Measurements from ENCODE around the gene RPTOR.

DNA sequence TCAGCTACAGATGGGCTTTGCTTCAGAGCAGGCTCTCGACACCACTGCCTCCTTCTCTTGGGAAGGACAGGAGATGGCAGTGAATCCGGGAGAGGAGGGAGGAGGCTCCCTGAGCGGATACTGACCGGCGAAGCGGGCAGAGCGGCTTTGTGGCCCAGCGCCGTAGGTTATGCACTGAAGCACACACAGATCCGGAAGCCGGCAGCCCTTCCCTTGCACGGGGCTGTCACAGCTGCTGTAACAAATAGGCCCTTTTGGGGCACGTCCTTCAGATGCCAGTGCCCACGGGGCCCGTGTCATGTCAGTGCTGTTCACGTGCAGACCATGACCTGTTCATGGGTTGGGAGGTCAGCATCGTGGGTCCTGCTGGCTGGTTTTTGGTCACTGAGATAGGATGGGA lies 302.3 kb downstream of the RPTOR start:
- no peak for TF ChIP-seq TOX (CRISPR knock-in tag; IDR thresholded peaks at IDR 0.05; ENCODE audit: borderline replicate concordance)
- TF ChIP-seq GLIS3 (CRISPR knock-in tag; IDR thresholded peaks at IDR 0.05), result no peak
- TF ChIP-seq, protein P1, sequence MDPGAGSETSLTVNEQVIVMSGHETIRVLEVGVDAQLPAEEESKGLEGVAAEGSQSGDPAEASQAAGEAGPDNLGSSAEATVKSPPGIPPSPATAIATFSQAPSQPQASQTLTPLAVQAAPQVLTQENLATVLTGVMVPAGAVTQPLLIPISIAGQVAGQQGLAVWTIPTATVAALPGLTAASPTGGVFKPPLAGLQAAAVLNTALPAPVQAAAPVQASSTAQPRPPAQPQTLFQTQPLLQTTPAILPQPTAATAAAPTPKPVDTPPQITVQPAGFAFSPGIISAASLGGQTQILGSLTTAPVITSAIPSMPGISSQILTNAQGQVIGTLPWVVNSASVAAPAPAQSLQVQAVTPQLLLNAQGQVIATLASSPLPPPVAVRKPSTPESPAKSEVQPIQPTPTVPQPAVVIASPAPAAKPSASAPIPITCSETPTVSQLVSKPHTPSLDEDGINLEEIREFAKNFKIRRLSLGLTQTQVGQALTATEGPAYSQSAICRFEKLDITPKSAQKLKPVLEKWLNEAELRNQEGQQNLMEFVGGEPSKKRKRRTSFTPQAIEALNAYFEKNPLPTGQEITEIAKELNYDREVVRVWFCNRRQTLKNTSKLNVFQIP (CRISPR knock-in tag; IDR thresholded peaks at IDR 0.05; ENCODE audit: borderline replicate concordance, low read depth), result no peak
- no peak for TF ChIP-seq SNAI2 (CRISPR knock-in tag; IDR thresholded peaks at IDR 0.05)
- TF ChIP-seq, protein P2, sequence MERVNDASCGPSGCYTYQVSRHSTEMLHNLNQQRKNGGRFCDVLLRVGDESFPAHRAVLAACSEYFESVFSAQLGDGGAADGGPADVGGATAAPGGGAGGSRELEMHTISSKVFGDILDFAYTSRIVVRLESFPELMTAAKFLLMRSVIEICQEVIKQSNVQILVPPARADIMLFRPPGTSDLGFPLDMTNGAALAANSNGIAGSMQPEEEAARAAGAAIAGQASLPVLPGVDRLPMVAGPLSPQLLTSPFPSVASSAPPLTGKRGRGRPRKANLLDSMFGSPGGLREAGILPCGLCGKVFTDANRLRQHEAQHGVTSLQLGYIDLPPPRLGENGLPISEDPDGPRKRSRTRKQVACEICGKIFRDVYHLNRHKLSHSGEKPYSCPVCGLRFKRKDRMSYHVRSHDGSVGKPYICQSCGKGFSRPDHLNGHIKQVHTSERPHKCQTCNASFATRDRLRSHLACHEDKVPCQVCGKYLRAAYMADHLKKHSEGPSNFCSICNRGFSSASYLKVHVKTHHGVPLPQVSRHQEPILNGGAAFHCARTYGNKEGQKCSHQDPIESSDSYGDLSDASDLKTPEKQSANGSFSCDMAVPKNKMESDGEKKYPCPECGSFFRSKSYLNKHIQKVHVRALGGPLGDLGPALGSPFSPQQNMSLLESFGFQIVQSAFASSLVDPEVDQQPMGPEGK (CRISPR knock-in tag; IDR thresholded peaks at IDR 0.05; ENCODE audit: borderline replicate concordance), result no peak
- TF ChIP-seq ARNTL (CRISPR knock-in tag; IDR thresholded peaks at IDR 0.05; ENCODE audit: borderline replicate concordance, low read depth), result no peak
- TF ChIP-seq OSR1 (CRISPR knock-in tag; IDR thresholded peaks at IDR 0.05), result no peak
- no peak for TF ChIP-seq ZNF565 (CRISPR knock-in tag; conservative IDR thresholded peaks at IDR 0.05; ENCODE audit: low read depth)
- no peak for TF ChIP-seq RARB (CRISPR knock-in tag; IDR thresholded peaks at IDR 0.05)
- no peak for TF ChIP-seq ZFP3 (CRISPR knock-in tag; IDR thresholded peaks at IDR 0.05)
- TF ChIP-seq ZC3H10 (CRISPR knock-in tag; IDR thresholded peaks at IDR 0.05), result no peak
- TF ChIP-seq, protein P3, sequence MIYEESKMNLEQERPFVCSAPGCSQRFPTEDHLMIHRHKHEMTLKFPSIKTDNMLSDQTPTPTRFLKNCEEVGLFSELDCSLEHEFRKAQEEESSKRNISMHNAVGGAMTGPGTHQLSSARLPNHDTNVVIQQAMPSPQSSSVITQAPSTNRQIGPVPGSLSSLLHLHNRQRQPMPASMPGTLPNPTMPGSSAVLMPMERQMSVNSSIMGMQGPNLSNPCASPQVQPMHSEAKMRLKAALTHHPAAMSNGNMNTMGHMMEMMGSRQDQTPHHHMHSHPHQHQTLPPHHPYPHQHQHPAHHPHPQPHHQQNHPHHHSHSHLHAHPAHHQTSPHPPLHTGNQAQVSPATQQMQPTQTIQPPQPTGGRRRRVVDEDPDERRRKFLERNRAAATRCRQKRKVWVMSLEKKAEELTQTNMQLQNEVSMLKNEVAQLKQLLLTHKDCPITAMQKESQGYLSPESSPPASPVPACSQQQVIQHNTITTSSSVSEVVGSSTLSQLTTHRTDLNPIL (CRISPR knock-in tag; IDR thresholded peaks at IDR 0.05; ENCODE audit: low read depth), result no peak
- no peak for TF ChIP-seq ZFP30 (CRISPR knock-in tag; IDR thresholded peaks at IDR 0.05)

Measured in SK-N-SH treated with all-trans-retinoic acid at 6 μM for 48 hours (cell line).